GM21786 (cell line): Measurements from ENCODE around the gene PDX1.

Source experiments
- ATAC-seq: cut with Tn5 transposase; IDR thresholded peaks from one replicate; pipeline ENCODE4 v1.9.1; 2021; ENCODE audit not compliant: unreplicated experiment

Gene PDX1

DNA sequence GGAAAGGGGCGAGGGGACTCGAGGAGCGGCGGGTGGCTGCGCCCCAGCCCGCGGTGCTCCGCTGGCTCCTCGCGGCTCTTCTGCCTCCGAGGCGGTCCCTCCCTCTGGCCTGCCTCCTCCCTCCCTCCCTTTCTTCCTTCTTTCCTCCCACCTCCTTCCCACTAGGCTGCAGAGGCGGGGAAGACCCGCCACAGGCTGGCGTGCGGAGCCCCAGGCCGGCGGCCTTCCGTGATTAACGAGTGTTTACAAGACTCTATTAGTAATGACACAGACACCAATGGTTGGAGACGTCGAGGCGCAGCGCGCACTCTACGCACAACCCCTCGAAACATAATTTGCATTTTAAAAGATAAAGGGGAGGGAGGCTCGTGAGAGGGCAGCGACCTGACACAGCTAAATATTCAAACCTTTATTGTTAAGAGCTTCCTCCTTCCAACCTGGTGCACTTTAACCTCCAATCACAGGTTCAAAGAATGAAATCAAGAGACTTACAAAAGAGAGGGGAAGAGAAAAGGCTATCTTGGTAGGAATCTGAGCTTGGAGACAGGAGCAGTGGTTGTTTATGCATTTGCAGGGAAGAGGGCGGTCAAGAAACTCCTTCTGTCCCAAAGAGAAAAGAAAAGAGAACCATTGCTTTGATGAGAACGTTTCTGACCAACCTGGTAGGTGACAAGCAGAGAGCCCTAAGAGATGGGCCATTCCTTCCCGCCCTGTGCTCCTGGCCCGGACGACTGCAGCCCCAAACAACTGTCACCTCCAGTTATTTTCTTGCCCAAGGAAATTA, 49.5 kb downstream of the PDX1 start, which contains the start of gene CDX2:
CDX2 (minus strand) TSS at position 234 of the 784 bp plus-strand sequence. CDS start 309 bp downstream, outside the sequence.
- no peak for ATAC-seq

DNA sequence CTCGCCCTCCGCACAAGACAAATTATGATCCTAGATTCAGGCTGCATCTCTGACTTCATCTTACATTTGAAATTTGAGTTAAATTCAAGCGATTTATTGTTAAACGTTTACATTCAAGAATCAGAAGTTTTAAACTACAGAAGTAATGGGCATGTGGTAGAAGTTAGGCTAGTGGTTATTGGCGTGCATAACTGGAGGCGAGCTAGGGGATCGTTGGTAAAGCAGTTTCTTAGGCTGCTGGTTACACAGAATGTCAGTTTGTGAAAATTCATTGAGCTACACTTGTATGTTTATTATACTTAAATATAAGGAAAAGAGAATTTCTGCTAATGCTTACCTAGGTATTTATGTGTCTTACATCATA, 50.0 kb downstream of the PDX1 start:
- ATAC-seq: no peak

DNA sequence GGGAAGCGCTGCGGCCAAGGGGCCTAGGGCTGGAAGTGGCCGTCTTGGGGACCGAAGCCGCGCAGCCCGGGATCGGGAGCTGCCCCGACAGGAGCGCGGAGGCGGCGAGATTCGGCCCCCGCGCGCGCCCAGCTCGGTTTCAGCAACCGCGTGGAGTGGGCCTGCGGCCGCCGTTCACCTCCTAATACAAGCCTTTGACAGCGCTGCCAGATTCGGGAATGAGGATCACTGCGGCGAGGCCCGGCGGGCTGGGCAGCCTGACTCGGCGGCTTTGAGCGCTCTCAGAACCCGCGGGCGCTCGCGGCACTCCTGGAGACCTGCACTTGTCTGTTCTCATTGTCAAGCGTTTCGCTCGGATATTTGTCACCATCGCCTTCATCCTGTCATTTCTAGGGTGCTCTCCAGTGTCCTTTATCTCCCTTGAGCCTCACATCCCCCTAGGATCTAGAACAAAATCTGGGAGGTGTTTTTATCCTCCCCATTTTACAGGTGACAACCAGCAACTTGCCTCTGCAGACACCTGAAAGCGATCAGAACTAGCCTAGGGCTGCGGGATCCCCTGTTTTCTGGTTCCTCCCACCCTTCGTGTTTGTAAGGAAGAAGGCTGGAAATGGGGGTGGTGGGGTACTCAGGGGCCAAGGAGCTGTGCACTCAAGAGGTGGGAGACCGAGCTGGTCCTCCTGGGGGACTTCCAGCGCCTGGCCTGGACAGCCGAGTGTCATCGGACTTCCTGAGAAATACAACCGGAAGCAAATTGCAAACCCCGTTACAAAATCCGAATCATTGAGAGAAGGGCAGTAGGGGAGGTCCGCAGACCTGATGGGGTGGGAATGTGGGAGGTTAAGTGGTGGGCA, 50.8 kb downstream of the PDX1 start:
- ATAC-seq: no peak

DNA sequence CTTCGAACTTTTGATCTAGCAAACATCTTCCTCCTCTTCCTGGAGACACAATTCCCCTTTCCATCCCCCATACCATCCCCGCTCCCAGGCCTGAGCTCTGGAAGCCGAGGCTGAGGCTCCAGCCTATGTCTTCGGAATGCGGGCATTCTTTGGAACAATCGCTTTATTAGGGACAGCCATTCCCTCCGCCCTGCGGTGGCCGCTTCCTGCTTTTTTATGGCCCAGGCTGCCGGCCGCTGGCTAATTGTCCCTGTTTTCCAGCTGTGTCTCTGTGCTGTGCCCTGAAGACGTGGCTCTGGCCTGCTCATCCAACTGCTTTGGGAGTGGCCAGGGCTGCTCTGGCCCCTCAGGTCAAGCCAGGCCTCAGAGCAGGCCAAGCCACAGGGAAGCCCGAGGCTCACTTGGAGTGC, 51.4 kb downstream of the PDX1 start:
- ATAC-seq: no peak

DNA sequence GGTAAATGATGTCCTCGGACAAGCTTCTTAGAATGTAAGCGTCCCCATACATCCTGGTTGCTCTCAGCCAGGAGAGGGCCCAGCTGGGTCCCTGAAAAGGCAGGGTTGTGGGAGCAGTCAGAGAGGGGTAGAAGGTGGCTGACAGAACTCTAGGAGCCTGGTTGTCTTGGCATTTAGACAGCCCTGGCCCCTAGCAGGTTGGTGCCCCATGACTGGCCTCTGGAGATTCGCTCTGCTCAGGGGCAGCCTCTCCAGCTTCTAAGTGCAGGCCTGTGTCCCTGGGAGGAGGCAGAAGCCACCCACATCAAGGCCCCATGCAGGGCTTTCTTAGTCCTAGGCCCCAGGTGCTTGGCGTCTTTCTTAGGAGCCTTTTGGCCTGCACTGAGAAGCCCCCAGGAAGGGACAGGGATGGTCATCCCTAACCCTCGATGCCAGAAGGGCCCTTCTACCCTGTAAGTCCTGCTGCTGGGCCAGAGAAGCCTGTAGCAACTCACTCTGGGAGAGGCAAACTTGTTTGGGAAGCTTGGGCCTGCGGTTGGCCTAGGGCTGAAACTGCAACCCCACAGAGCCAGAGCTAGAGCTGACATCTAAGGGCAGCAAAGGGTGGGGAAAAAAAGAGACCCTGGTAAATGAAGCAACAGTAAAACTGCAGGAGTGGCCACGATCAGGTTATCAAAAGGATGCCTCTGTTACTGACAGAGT, 52.1 kb downstream of the PDX1 start:
- no peak for ATAC-seq

DNA sequence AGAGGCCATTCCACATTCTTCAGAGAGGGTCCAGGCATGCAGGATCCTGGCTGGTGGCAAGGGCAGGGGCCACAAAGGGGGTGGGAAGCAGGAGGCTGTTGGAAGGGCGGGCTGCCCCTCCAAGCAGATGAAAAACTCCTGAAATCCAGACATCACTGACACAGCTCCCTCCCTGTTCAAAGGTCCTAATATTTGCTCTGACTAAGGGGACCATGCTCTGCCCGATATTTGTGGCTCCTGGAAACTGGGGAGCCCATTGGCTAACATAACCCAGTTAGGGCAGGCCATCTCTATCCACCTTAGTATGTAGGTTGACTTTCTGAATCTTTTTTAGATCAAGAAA, 52.6 kb downstream of the PDX1 start:
- no peak for ATAC-seq

DNA sequence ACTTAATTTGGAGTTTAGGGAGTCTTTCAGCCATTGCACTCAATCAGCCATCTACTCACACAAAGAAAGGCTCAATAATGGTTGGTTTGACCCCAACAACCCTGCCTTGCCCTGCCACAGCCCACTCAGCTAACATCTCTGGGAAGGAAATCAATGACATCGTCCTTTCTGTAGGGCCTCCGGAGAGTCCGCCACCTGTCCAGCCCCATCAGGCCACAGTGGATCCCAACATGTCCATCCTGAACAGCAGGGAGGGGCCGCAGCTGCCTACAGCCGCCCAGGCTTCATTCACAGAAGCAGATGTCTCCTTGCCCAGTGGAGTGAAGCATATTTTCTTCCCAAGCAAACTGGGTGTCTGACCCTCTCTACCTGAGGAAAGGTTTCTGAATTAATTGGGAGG, 53.5 kb downstream of the PDX1 start:
- ATAC-seq: no peak

DNA sequence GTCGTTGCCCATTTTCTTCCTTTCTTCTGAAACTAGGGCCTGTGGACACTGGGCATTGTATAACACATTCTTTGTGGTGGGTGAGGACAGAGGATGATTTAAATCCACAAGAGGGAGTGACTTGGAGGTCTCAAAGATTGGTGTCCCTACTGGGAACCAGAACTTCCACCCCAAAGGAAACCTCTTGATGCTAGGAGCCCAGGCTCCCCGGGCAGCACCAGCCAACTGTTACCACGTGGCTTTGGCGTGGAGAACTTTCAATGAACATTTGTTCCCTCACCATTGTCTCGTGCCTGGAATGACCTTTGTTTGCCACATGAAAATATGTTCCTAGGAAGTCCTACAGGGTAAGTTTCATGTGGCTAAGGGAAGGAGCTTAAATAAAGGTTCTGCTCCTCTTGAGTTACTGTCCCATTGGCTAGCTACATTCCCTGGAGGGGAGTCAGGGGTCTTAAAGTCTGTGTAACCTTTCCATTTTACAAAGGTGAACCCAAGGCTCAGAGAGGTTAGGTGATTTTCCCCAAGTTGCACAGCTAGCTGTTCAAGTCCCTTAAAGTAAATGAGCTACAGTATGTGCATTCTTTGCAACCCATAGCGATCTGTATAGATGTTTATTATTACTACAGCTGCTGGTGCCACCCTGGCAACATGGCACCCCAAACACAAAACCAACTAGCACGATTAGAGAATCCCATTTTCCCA, 54.3 kb downstream of the PDX1 start:
- ATAC-seq: no peak
